OCI-LY1 (cell line): ENCODE measurements around the gene PRR5L.

Experiments used
- H2AFZ ChIP-seq: fragments of 200-600 bp; sonication (generic), shearing (Covaris generic); 2 replicates; pipeline ENCODE4 v1.6.0; 2014; ENCODE audit warnings: antibody characterized with exemption, mild to moderate bottlenecking, low read length
- H3F3A ChIP-seq: fragments of 200-600 bp; sonication (generic), shearing (Covaris generic); 2 replicates; pipeline ENCODE4 v1.6.0; 2014; ENCODE audit warnings: mild to moderate bottlenecking, antibody characterized with exemption, low read length, moderate library complexity; ENCODE audit not compliant: insufficient read depth
- H3K27ac ChIP-seq: fragments of 200-600 bp; sonication (generic); 2 replicates; pipeline ENCODE4 v1.5.1; 2014; ENCODE audit warnings: low read length, mixed run types, mild to moderate bottlenecking, low read depth; ENCODE audit not compliant: poor library complexity, severe bottlenecking
- H3K27me3 ChIP-seq: fragments of 200-600 bp; sonication (generic); 2 replicates; pipeline ENCODE4 v1.6.0; 2014; ENCODE audit warnings: antibody characterized with exemption, mild to moderate bottlenecking, low read length, moderate library complexity; ENCODE audit not compliant: insufficient read depth
- H3K36me3 ChIP-seq: fragments of 200-600 bp; sonication (generic); 2 replicates; pipeline ENCODE4 v1.6.1; 2014; ENCODE audit warnings: mild to moderate bottlenecking, antibody characterized with exemption, low read length, moderate library complexity, mixed read lengths; ENCODE audit not compliant: insufficient read depth
- H3K4me1 ChIP-seq: fragments of 200-600 bp; sonication (generic); 2 replicates; pipeline ENCODE4 v1.5.1; 2014; ENCODE audit warnings: mild to moderate bottlenecking, low read length, moderate library complexity; ENCODE audit not compliant: insufficient read depth, severe bottlenecking
- H3K4me2 ChIP-seq: fragments of 200-600 bp; sonication (generic), shearing (Covaris generic); 2 replicates; pipeline ENCODE4 v1.6.1; 2014; ENCODE audit warnings: low read length
- H3K4me3 ChIP-seq: fragments of 200-600 bp; sonication (generic); 2 replicates; pipeline ENCODE4 v1.5.1; 2014; ENCODE audit warnings: low read length, low read depth, mild to moderate bottlenecking, mixed read lengths; ENCODE audit not compliant: poor library complexity, severe bottlenecking
- H3K79me2 ChIP-seq: fragments of 200-600 bp; shearing (Covaris generic); 2 replicates; pipeline ENCODE4 v1.6.1; 2016; ENCODE audit warnings: mixed run types, low read length, mixed read lengths; ENCODE audit not compliant: insufficient read depth
- H3K9ac ChIP-seq: fragments of 200-600 bp; sonication (generic), shearing (Covaris generic); 2 replicates; pipeline ENCODE4 v1.6.1; 2014; ENCODE audit warnings: mild to moderate bottlenecking, low read length, mixed read lengths
- H3K9me2 ChIP-seq: fragments of 200-600 bp; sonication (generic), shearing (Covaris generic); 2 replicates; pipeline ENCODE4 v1.6.1; 2014; ENCODE audit warnings: low read depth, mild to moderate bottlenecking, low read length, mixed read lengths
- H3K9me3 ChIP-seq: fragments of 200-600 bp; shearing (Covaris generic); 2 replicates; pipeline ENCODE4 v1.6.1; 2014; ENCODE audit warnings: low read length, mixed read lengths
- H4K20me1 ChIP-seq: fragments of 200-600 bp; sonication (generic), shearing (Covaris generic); 2 replicates; pipeline ENCODE4 v1.6.0; 2016; ENCODE audit warnings: mild to moderate bottlenecking, low read length; ENCODE audit not compliant: insufficient read depth
- CTCF ChIP-seq: fragments of 200-600 bp; sonication (generic), shearing (Covaris generic); IDR thresholded peaks from 2 replicates; pipeline ENCODE4 v1.5.1; 2017; ENCODE audit warnings: mild to moderate bottlenecking, antibody characterized with exemption, low read length, moderate library complexity, mixed read lengths
- EZH2 ChIP-seq: fragments of 200-600 bp; sonication (generic), shearing (Covaris generic); IDR thresholded peaks from 2 replicates; pipeline ENCODE4 v1.8.0; 2017; ENCODE audit warnings: borderline replicate concordance, mixed run types, mild to moderate bottlenecking, antibody characterized with exemption, low read length, moderate library complexity, mixed read lengths

Gene PRR5L

GRCh38 chr11:36306888-36307287 is 10.8 kb downstream of the PRR5L start:
- H3K4me1 ChIP-seq: no peaks in the 10 kb centered on the region
- no peaks in the 10 kb centered on the region for H3K79me2 ChIP-seq
- H3K9me2 ChIP-seq: no peaks in the 10 kb centered on the region
- no peaks in the 10 kb centered on the region for H3K27me3 ChIP-seq
- no peak overlapping the region for H2AFZ ChIP-seq
- no peaks in the 10 kb centered on the region for H3K36me3 ChIP-seq
- H3F3A ChIP-seq: no peaks in the 10 kb centered on the region
- H3K4me2 ChIP-seq: no peak overlapping the region
- no peak overlapping the region for H3K9ac ChIP-seq
- H3K27ac ChIP-seq: no peak overlapping the region
- H3K4me3 ChIP-seq: no peak overlapping the region
- no peaks in the 10 kb centered on the region for H3K9me3 ChIP-seq
- TF ChIP-seq EZH2 (no peak), CTCF (peak; percentile 41)
- no peaks in the 10 kb centered on the region for H4K20me1 ChIP-seq

GRCh38 chr11:36308577-36308976 is 12.5 kb downstream of the PRR5L start:
- Histone ChIP-seq H3K4me3 (no peak overlapping the region), H3K27ac (no peak overlapping the region), H3K36me3 (no peaks in the 10 kb centered on the region), H3K4me2 (no peak overlapping the region), H3K9me3 (no peaks in the 10 kb centered on the region), H2AFZ (no peak overlapping the region), H4K20me1 (no peaks in the 10 kb centered on the region), H3K27me3 (no peaks in the 10 kb centered on the region), H3K9me2 (no peaks in the 10 kb centered on the region), H3K9ac (no peak overlapping the region), H3K79me2 (no peaks in the 10 kb centered on the region), H3K4me1 (no peaks in the 10 kb centered on the region), H3F3A (no peaks in the 10 kb centered on the region)
- no peak for TF ChIP-seq CTCF
- no peak for TF ChIP-seq EZH2

- Histone ChIP-seq H3F3A (no peaks in the 10 kb centered on the region), H3K4me1 (no peaks in the 10 kb centered on the region), H3K9me2 (no peaks in the 10 kb centered on the region), H3K9ac (no peak overlapping the region), H3K27ac (no peak overlapping the region), H3K4me3 (no peak overlapping the region), H3K79me2 (no peaks in the 10 kb centered on the region), H3K9me3 (no peaks in the 10 kb centered on the region), H2AFZ (no peak overlapping the region), H3K27me3 (no peaks in the 10 kb centered on the region), H3K4me2 (no peak overlapping the region), H4K20me1 (no peaks in the 10 kb centered on the region), H3K36me3 (no peaks in the 10 kb centered on the region)
- no peak for TF ChIP-seq CTCF
- TF ChIP-seq EZH2: no peak
These were observed 13.7 kb downstream of the PRR5L start for GRCh38 chr11:36309779-36310178.
